Omental fat pad (tissue), 4 donors: Measurements from ENCODE around the gene MINK1. TPM values are rescaled to one million over a fixed set of nuclear protein-coding genes. Genes with fewer than 3 reads are reported as not detected.
"Not testable (repeated sequence)": the region's sequence is repeated elsewhere in the genome, so short reads cannot be mapped to it uniquely, and the experiment has no call there.

Source experiments
- ATAC-seq: fragments of 150-250 bp; one replicate; pipeline ENCODE4 v1.9.1; 2016; ENCODE audit warnings: mild to moderate bottlenecking, moderate library complexity; ENCODE audit not compliant: low FRiP score
- DNase-seq: peaks from one replicate; pipeline ENCODE4 v3.0.0-alpha.2; 2019; ENCODE audit warnings: low spot score
- total RNA-seq, 4 donors: library from RNA; depleted of rRNA; stranded (reverse); fragments of >200 nt; gene quantifications; one replicate each; pipeline ENCODE4 v1.1.0, GENCODE V29; 2016
- TF ChIP-seq, protein P1 (sequence below), 3 donors: fragments of 450-650 bp; IDR thresholded peaks; one replicate each; pipeline ENCODE4 v1.5.1; 2016 to 2017; ENCODE audit warnings: antibody characterized with exemption in 3 of 3, mild to moderate bottlenecking in 3 of 3, moderate library complexity in 2 of 3

The MINK1 gene
- total RNA-seq, 4 donors from 2014 or later: 24.4 to 57.8 (median 31.9) TPM

DNA sequence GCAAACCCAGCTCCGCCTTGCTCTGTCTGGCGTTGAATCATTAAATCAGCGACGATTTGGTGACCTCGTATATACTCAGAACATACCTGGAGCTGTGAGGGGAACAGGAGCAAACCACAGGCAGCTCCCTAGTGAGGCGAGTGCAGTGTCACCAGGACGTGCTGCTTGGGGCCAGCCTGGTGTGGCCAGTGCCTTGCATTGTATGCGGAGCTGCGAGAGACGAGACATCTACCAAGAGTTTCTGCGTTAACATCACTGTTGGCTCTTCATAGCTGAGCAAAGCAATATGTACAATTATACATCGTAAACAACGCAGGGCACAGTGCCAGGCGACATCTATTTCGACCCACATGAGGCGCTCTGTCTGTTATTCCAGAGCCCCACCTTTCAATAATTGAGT is 27.9 kb downstream of the MINK1 start:
- no peak for DNase-seq
- TF ChIP-seq, protein P1, sequence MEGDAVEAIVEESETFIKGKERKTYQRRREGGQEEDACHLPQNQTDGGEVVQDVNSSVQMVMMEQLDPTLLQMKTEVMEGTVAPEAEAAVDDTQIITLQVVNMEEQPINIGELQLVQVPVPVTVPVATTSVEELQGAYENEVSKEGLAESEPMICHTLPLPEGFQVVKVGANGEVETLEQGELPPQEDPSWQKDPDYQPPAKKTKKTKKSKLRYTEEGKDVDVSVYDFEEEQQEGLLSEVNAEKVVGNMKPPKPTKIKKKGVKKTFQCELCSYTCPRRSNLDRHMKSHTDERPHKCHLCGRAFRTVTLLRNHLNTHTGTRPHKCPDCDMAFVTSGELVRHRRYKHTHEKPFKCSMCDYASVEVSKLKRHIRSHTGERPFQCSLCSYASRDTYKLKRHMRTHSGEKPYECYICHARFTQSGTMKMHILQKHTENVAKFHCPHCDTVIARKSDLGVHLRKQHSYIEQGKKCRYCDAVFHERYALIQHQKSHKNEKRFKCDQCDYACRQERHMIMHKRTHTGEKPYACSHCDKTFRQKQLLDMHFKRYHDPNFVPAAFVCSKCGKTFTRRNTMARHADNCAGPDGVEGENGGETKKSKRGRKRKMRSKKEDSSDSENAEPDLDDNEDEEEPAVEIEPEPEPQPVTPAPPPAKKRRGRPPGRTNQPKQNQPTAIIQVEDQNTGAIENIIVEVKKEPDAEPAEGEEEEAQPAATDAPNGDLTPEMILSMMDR (IDR thresholded peaks at IDR 0.05): no peak
- ATAC-seq: no peak

DNA sequence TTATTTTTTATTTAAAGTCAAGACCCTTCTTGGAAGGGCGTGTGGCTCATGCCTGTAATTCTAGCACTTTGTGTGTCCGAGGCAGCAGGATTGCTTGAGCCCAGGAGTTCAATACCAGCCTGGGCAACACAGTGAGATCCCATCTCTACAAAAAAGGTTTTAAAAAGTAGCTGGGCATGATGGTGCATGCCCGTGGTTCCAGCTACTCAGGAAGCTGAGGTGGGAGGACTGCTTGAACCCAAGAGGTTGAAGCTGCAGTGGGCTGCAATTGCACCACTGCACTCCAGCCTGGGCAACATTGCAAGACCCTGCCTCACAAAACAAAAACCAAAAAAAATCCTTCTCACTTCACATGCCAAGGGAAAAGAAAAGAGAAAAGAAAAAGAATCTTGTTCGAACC is 29.6 kb downstream of the MINK1 start:
- no peak for ATAC-seq
- TF ChIP-seq, protein P1 (IDR thresholded peaks at IDR 0.05): no peak
- no peak for DNase-seq

DNA sequence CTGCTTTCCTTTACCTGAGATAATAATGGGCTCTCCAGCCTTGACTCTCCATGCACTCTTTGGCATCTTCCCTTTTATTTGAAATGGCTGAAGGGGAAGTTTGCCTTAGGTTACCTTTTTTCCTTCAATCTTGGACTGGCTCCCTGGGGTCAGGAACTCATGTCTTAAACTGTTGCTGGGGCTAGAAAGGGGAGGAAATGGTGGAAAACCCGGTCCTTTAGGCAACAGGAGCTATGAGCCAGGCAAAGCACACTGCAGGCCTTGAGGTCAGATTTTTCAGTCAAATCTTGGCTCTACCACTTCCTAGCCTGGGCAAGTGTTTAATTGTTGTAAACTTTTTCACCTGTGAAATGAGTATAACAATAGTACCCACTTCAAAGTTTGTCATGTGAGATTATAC is 30.2 kb downstream of the MINK1 start:
- TF ChIP-seq, protein P1 (IDR thresholded peaks at IDR 0.05): no peak
- no peak for DNase-seq
- ATAC-seq: no peak

DNA sequence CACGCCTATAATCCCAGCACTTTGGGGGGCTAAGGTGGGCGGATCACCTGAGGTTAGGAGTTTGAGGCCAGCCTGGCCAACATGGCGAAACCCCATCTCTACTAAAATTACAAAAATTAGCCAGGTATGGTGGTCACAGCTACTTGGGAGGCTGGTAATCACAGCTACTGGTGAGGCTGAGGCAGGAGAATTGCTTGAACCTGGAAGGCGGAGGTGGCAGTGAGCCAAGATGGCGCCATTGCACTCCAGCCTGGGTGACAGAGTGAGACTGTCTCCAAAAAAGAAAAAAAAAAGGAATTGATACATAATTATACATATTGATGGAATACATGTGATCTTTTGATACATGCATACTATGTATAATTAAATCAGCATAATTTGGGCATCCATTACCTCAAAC is 34.4 kb downstream of the MINK1 start:
- ATAC-seq, DNase-seq: not testable (repeated sequence)

DNA sequence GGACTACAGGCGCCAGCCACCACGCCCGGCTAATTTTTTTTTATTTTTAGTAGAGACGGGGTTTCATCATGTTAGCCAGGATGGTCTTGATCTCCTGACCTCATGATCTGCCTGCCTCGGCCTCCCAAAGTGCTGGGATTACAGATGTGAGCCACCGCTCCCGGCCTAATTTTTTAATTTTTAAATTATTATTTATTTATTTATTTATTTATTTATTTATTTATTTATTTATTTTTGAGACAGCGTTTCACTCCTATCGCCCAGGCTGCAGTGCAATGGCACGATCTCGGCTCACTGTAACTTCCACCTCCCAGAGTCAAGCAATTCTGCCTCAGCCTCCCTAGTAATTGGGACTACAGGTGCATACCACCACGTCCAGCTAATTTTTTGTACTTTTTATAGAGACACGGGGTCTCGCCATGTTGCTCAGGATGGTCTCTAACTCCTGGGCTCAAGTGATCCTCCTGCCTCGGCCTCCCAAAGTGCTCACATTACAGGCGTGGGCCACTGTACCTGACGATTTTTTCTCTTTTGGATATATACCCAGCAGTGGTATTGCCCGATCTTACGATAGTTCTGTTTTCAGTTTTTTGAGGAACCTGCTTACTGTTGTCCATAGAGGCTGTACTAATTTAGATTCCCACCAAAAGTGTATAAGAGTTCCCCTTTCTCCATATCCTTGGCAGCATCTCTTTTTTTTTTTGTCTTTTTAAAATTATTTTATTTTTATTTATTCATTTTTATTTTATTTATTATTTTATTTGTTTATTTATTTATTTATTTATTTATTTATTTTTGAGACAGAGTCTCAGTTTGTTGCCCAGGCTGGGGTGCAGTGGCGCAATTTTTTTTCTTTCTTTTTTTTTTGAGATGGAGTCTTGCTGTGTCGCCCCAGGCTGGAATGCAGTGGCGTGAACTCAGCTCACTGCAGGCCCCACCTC is 36.2 kb downstream of the MINK1 start:
- ATAC-seq, DNase-seq: not testable (repeated sequence)

DNA sequence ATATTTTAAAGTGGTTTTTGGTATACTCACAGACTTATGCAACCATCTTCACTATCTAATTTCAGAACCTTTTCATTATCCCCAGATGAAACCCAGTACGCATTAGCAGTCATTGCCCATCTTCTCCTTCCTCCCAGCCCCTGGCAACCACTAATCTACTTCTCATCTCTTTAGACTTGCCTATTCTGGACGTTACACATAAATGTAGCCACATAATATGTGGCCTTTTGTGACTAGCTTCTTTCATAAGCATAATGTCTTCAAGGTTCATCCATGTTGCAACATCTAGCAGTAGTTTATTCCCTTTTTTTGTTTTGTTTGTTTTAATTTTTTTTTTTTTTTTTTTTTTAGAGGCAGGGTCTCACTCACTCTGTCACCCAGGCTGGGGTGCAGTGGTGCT is 37.7 kb downstream of the MINK1 start:
- ATAC-seq: no peak
- TF ChIP-seq, protein P1 (IDR thresholded peaks at IDR 0.05): no peak
- DNase-seq: no peak

DNA sequence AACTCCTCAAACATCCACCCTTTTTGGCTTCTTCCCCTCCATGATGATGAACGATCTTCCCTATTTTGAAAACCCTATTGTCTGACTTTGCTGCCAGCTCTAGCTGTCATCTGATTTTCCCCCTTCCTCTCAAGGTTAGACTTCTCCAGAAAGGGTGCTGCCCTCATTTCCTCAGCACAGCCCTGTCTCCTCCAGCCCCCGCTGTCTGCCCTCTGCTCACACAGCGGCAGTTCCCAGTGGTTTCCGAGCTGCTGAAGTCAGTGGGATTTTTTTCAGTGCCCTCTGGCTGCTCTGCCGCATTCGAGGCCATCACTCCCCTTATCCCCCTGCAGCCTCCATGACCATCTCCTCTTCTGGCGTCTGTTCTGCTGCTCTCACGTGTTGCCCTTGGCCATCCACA is 39.6 kb downstream of the MINK1 start:
- ATAC-seq (no peak), DNase-seq (no peak)
- TF ChIP-seq, protein P1 (IDR thresholded peaks at IDR 0.05): no peak

DNA sequence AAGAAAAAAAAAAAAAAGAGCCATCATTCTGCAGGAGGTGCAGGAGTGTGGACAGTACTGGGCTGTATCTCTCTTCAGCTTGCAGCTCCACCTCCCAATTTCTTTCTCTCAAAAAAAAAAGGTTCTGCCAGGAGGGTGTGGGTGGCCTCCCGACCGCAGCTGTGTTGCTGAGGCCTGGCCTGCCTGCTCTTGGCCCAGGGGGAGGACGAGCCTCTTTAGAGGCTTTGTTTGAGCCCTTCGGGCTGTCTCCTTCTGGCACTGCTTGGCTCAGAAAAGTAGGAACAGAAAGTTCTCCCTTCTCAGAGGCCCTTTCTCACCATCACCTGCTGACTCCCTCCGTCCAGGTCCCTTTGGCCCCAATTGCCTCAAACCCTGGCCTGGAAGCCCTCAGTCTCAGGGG is 43.9 kb downstream of the MINK1 start:
- no peak for DNase-seq
- ATAC-seq: no peak
- TF ChIP-seq, protein P1 (IDR thresholded peaks at IDR 0.05): no peak
